ENCODE data around the gene NIPAL4.

- TF ChIP-seq CTCF (conservative IDR thresholded peaks at IDR 0.05; ENCODE audit: low read length) (no peak), EZH2phosphoT487 (IDR thresholded peaks at IDR 0.05; ENCODE audit: borderline replicate concordance, low read depth, low read length) (no peak)
These were observed 24.8 kb downstream of the NIPAL4 start for GRCh38 chr5:157484768-157485167.

Data from OCI-LY7 (cell line).